ENCODE measurements around the gene LMO7.

GRCh38 chr13:75857291-75857690 is 221.2 kb downstream of the LMO7 start:
- no peak for TF ChIP-seq CTCF (IDR thresholded peaks at IDR 0.05)
- TF ChIP-seq EZH2 (IDR thresholded peaks at IDR 0.05) = no peak
